ENCODE data around the gene CAPN10. TPM values are rescaled to one million over a fixed set of nuclear protein-coding genes. Genes with fewer than 3 reads are reported as not detected.

The CAPN10 gene
- total RNA-seq, 1 donor: 21.0 TPM

- DNase-seq (ENCODE audit: insufficient read length, low spot score, missing footprints): peak; percentile 86
- Histone ChIP-seq H3K79me2 (ENCODE audit: insufficient read depth, low read length) (no peaks in the 10 kb centered on the region), H3K9me3 (ENCODE audit: low read depth, low read length) (no peaks in the 10 kb centered on the region), H3K4me1 (ENCODE audit: insufficient read depth, low read length) (no peaks in the 10 kb centered on the region), H3K4me3 (ENCODE audit: insufficient read depth, low read length) (no peak overlapping the region), H3K27ac (ENCODE audit: low read depth, low read length) (no peak overlapping the region), H3K27me3 (ENCODE audit: insufficient read depth, low read length) (no peaks in the 10 kb centered on the region), H3K4me2 (ENCODE audit: insufficient read depth, low read length) (no peak overlapping the region), H2AFZ (ENCODE audit: low read length) (no peak overlapping the region), H3K36me3 (ENCODE audit: insufficient read depth, low read length) (no peaks in the 10 kb centered on the region), H4K20me1 (ENCODE audit: insufficient read depth, low read length) (peaks cover 4% of the 10 kb centered on the region)
- TF ChIP-seq CTCF (IDR thresholded peaks at IDR 0.05; ENCODE audit: extremely low read depth, low read depth, low read length): no peak
Measured at GRCh38 chr2:240605867-240606743, 19.6 kb downstream of the CAPN10 start.

- no peaks in the 10 kb centered on the region for H3K9me3 ChIP-seq (ENCODE audit: low read depth, low read length)
- no peak overlapping the region for H3K4me2 ChIP-seq (ENCODE audit: insufficient read depth, low read length)
- H4K20me1 ChIP-seq (ENCODE audit: insufficient read depth, low read length): no peaks in the 10 kb centered on the region
- peak; percentile 10 for DNase-seq (ENCODE audit: insufficient read length, low spot score, missing footprints)
- H3K27ac ChIP-seq (ENCODE audit: low read depth, low read length): no peak overlapping the region
- H3K79me2 ChIP-seq (ENCODE audit: insufficient read depth, low read length): no peaks in the 10 kb centered on the region
- no peak overlapping the region for H3K4me3 ChIP-seq (ENCODE audit: insufficient read depth, low read length)
- no peak for TF ChIP-seq CTCF (IDR thresholded peaks at IDR 0.05; ENCODE audit: extremely low read depth, low read depth, low read length)
- no peaks in the 10 kb centered on the region for H3K27me3 ChIP-seq (ENCODE audit: insufficient read depth, low read length)
- H2AFZ ChIP-seq (ENCODE audit: low read length): no peak overlapping the region
- no peaks in the 10 kb centered on the region for H3K36me3 ChIP-seq (ENCODE audit: insufficient read depth, low read length)
- H3K4me1 ChIP-seq (ENCODE audit: insufficient read depth, low read length): no peaks in the 10 kb centered on the region
Measured at GRCh38 chr2:240611601-240612210, 25.2 kb downstream of the CAPN10 start.

- DNase-seq (ENCODE audit: insufficient read length, low spot score, missing footprints): peak; percentile 3
- Histone ChIP-seq H4K20me1 (ENCODE audit: insufficient read depth, low read length) (no peaks in the 10 kb centered on the region), H3K4me3 (ENCODE audit: insufficient read depth, low read length) (no peak overlapping the region), H3K79me2 (ENCODE audit: insufficient read depth, low read length) (no peaks in the 10 kb centered on the region), H3K27ac (ENCODE audit: low read depth, low read length) (no peak overlapping the region), H3K9me3 (ENCODE audit: low read depth, low read length) (no peaks in the 10 kb centered on the region), H3K4me1 (ENCODE audit: insufficient read depth, low read length) (no peaks in the 10 kb centered on the region), H2AFZ (ENCODE audit: low read length) (no peak overlapping the region), H3K36me3 (ENCODE audit: insufficient read depth, low read length) (no peaks in the 10 kb centered on the region), H3K4me2 (ENCODE audit: insufficient read depth, low read length) (no peak overlapping the region), H3K27me3 (ENCODE audit: insufficient read depth, low read length) (no peaks in the 10 kb centered on the region)
- TF ChIP-seq CTCF (IDR thresholded peaks at IDR 0.05; ENCODE audit: extremely low read depth, low read depth, low read length): no peak
Measured at GRCh38 chr2:240613781-240614180, 27.2 kb downstream of the CAPN10 start.

- Histone ChIP-seq H2AFZ (ENCODE audit: low read length) (no peak overlapping the region), H3K9me3 (ENCODE audit: low read depth, low read length) (no peaks in the 10 kb centered on the region), H4K20me1 (ENCODE audit: insufficient read depth, low read length) (no peaks in the 10 kb centered on the region), H3K27me3 (ENCODE audit: insufficient read depth, low read length) (no peaks in the 10 kb centered on the region), H3K4me1 (ENCODE audit: insufficient read depth, low read length) (no peaks in the 10 kb centered on the region), H3K4me3 (ENCODE audit: insufficient read depth, low read length) (no peak overlapping the region), H3K36me3 (ENCODE audit: insufficient read depth, low read length) (no peaks in the 10 kb centered on the region), H3K79me2 (ENCODE audit: insufficient read depth, low read length) (no peaks in the 10 kb centered on the region), H3K27ac (ENCODE audit: low read depth, low read length) (no peak overlapping the region), H3K4me2 (ENCODE audit: insufficient read depth, low read length) (no peak overlapping the region)
- DNase-seq (ENCODE audit: insufficient read length, low spot score, missing footprints): peak; percentile 9
- no peak for TF ChIP-seq CTCF (IDR thresholded peaks at IDR 0.05; ENCODE audit: extremely low read depth, low read depth, low read length)
Measured at GRCh38 chr2:240614391-240614790, 27.9 kb downstream of the CAPN10 start.

All from osteoblast (primary cell).